Osteocyte (in vitro differentiated cells): Measurements from ENCODE around the gene WDR59. TPM values are rescaled to one million over a fixed set of nuclear protein-coding genes. Genes with fewer than 3 reads are reported as not detected.

Experiments used
- DNase-seq: peaks from one replicate; pipeline ENCODE4 v3.0.0; 2021; ENCODE audit warnings: mixed read lengths; ENCODE audit not compliant: unreplicated experiment; ENCODE audit errors: extremely low spot score
- H3K27ac Mint-ChIP-seq: one replicate; pipeline ENCODE4 v1.8.0; 2021; ENCODE audit warnings: mild to moderate bottlenecking, mixed read lengths; ENCODE audit not compliant: unreplicated experiment
- H3K27me3 Mint-ChIP-seq: one replicate; pipeline ENCODE4 v1.8.0; 2021; ENCODE audit warnings: mixed read lengths; ENCODE audit not compliant: unreplicated experiment
- H3K36me3 Mint-ChIP-seq: one replicate; pipeline ENCODE4 v1.8.0; 2021; ENCODE audit warnings: mixed read lengths; ENCODE audit not compliant: unreplicated experiment
- H3K4me1 Mint-ChIP-seq: one replicate; pipeline ENCODE4 v1.8.0; 2021; ENCODE audit warnings: mixed read lengths; ENCODE audit not compliant: unreplicated experiment
- H3K4me3 Mint-ChIP-seq: one replicate; pipeline ENCODE4 v1.8.0; 2021; ENCODE audit warnings: mild to moderate bottlenecking, moderate library complexity, mixed read lengths; ENCODE audit not compliant: unreplicated experiment
- H3K9me3 Mint-ChIP-seq: one replicate; pipeline ENCODE4 v1.8.0; 2021; ENCODE audit warnings: mixed read lengths; ENCODE audit not compliant: unreplicated experiment
- total RNA-seq: library from RNA; stranded (reverse); gene quantifications from 2 replicates; pipeline ENCODE4 v1.2.1, GENCODE V29; 2021
- TF ChIP-seq, protein P1 (sequence below): fragments of 200-600 bp; sonication (generic); IDR thresholded peaks from 2 replicates; pipeline ENCODE4 v1.5.0; 2021; ENCODE audit warnings: antibody characterized with exemption, mild to moderate bottlenecking, moderate library complexity

The WDR59 gene
- total RNA-seq, 1 donor from 2014 or later = 63.3 TPM

DNA sequence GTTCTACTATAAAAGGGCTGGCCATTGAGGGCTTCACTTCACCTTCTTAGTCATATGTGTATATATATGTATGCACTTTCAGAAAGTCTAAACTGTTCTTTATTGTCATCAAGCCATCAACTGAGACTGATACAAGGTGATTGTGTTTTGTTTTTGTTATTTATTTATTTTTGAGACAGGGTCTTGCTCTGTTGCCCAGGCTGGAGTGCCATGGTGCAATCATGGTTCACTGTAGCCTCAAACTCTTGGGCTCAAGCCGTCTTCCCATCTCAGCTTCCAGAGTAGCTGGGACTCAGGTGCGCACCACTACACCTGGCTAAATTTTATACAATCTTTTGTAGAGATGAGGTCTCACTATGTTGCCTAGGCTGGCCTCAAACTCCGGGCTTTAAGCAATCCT lies 19.5 kb upstream of the WDR59 start:
- H3K27ac Mint-ChIP-seq = no peak overlapping the region
- TF ChIP-seq, protein P1, sequence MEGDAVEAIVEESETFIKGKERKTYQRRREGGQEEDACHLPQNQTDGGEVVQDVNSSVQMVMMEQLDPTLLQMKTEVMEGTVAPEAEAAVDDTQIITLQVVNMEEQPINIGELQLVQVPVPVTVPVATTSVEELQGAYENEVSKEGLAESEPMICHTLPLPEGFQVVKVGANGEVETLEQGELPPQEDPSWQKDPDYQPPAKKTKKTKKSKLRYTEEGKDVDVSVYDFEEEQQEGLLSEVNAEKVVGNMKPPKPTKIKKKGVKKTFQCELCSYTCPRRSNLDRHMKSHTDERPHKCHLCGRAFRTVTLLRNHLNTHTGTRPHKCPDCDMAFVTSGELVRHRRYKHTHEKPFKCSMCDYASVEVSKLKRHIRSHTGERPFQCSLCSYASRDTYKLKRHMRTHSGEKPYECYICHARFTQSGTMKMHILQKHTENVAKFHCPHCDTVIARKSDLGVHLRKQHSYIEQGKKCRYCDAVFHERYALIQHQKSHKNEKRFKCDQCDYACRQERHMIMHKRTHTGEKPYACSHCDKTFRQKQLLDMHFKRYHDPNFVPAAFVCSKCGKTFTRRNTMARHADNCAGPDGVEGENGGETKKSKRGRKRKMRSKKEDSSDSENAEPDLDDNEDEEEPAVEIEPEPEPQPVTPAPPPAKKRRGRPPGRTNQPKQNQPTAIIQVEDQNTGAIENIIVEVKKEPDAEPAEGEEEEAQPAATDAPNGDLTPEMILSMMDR = no peak
- peaks cover 28% of the 10 kb centered on the region for H3K4me1 Mint-ChIP-seq
- H3K4me3 Mint-ChIP-seq = no peak overlapping the region
- no peak for DNase-seq
- H3K9me3 Mint-ChIP-seq = no peaks in the 10 kb centered on the region
- no peaks in the 10 kb centered on the region for H3K36me3 Mint-ChIP-seq
- no peaks in the 10 kb centered on the region for H3K27me3 Mint-ChIP-seq

DNA sequence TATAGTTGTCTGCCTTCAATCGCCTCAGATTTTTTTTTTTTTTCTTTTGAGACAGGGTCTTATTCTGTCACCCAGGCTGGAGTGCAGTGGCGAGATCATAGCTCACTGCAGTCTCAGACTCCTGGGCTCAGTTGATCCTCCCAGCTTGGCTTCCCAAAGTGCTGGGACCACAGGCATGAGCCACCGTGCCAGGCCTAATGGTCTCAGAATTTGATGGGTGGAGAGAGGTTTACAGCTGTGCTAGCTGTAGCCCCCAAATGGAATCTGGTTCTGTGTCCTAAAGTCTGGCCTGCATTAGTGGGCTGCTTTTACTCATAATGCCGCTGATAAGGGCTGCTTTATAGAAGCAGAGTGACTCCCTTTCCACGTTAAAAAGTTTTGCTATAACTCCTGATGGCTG lies 19.0 kb upstream of the WDR59 start:
- H3K36me3 Mint-ChIP-seq = no peaks in the 10 kb centered on the region
- no peak overlapping the region for H3K27ac Mint-ChIP-seq
- peaks cover 28% of the 10 kb centered on the region for H3K4me1 Mint-ChIP-seq
- no peak for DNase-seq
- no peak overlapping the region for H3K4me3 Mint-ChIP-seq
- TF ChIP-seq, protein P1 = no peak
- no peaks in the 10 kb centered on the region for H3K9me3 Mint-ChIP-seq
- no peaks in the 10 kb centered on the region for H3K27me3 Mint-ChIP-seq

DNA sequence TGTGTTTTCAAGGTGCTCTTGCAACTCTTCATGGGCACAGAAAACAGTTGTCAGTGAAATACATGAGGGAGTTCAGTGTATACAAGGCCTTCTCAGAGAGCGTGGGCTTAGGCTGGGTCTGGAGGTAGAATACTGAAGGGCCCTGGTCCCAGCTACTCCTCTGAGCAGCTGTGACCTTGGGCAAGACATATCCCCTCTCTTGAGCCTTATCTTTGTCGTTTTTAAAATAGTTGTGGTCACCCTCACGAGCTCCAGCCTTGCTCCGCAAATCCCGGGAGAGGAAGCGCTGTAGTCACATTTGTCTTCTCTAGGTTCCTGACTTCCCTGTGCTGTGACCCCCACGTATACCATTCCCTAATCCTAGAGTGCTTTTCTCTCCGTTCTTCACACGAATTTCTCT lies 17.6 kb upstream of the WDR59 start:
- no peaks in the 10 kb centered on the region for H3K27me3 Mint-ChIP-seq
- peaks cover 28% of the 10 kb centered on the region for H3K4me1 Mint-ChIP-seq
- H3K36me3 Mint-ChIP-seq = no peaks in the 10 kb centered on the region
- TF ChIP-seq, protein P1 = no peak
- no peak overlapping the region for H3K4me3 Mint-ChIP-seq
- no peaks in the 10 kb centered on the region for H3K9me3 Mint-ChIP-seq
- no peak overlapping the region for H3K27ac Mint-ChIP-seq
- no peak for DNase-seq

DNA sequence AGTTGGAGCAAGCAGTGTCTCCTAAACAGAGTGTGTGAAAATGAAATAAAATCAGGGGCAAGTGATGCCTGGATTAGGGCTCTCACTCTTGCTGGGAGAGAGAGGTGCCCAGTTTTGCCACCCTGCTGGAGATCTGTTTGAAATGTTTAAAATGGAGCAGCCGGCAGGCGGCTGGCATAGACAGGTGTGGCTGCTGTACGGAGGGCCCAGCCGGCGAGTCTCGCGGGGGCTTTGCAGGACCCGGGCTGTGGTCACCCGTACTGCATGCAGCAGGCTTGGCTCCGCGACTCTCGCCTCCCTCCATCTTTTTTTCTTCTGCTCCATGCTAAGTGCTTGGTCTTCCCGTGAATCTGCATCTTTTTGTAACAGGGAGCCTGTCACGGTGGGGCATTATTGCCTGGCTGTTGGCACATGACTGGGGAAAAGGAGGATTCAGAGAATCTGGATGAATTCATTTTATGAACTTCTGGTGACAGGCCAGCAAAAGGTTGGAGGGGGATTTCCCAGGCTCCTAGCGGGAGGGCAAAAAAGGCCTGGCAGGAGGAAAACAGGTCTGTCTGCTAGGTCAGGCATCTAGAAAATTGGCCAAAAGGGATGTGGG lies 15.7 kb upstream of the WDR59 start:
- H3K4me3 Mint-ChIP-seq = peak overlapping the region; percentile 91
- peak overlapping the region; percentile 85 for H3K27ac Mint-ChIP-seq
- peaks cover 28% of the 10 kb centered on the region for H3K4me1 Mint-ChIP-seq
- no peaks in the 10 kb centered on the region for H3K36me3 Mint-ChIP-seq
- no peaks in the 10 kb centered on the region for H3K9me3 Mint-ChIP-seq
- DNase-seq = no peak
- H3K27me3 Mint-ChIP-seq = peaks cover 3% of the 10 kb centered on the region
- TF ChIP-seq, protein P1 = peak; percentile 18

DNA sequence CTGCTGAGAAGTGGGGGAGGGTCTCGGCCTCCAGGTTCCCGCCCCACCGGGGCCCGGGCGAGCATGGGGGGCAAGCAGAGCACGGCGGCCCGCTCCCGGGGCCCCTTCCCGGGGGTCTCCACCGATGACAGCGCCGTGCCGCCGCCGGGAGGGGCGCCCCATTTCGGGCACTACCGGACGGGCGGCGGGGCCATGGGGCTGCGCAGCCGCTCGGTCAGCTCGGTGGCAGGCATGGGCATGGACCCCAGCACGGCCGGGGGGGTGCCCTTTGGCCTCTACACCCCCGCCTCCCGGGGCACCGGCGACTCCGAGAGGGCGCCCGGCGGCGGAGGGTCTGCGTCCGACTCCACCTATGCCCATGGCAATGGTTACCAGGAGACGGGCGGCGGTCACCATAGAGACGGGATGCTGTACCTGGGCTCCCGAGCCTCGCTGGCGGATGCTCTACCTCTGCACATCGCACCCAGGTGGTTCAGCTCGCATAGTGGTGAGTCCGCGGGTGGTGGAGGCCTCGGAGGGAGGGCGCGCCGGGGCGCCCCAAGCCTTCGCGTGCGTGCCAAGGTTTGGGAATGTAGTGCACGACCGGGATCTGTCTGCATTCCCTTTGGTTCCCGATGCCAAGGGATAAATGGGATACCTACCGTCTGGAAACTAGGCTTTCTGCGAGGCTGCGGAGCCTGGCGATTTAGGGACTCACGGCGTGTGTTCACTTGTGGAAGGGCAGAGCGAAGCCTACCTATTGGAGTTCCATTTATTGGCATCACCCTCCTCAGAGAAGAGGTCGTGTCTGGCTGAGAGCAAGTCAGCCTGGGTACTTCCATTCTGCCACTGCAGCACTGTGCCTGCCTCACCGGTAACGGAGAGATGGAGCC lies 14.9 kb upstream of the WDR59 start:
- TF ChIP-seq, protein P1 = peak; percentile 16
- H3K36me3 Mint-ChIP-seq = no peaks in the 10 kb centered on the region
- H3K27ac Mint-ChIP-seq = peak overlapping the region; percentile 85
- no peaks in the 10 kb centered on the region for H3K9me3 Mint-ChIP-seq
- H3K27me3 Mint-ChIP-seq = peaks cover 3% of the 10 kb centered on the region
- no peak for DNase-seq
- H3K4me3 Mint-ChIP-seq = peak overlapping the region; percentile 91
- peaks cover 26% of the 10 kb centered on the region for H3K4me1 Mint-ChIP-seq
